Stimulated activated naive CD4-positive, alpha-beta T cell treated with Interleukin-2 at 50 U/mL for 16 hours (primary cell): ENCODE results near the gene DERL2.
"Not testable (repeated sequence)": the region's sequence is repeated elsewhere in the genome, so short reads cannot be mapped to it uniquely, and the experiment has no call there.

Source experiments
- DNase-seq: peaks from one replicate; lab custom pipeline; 2025; lab: John Stamatoyannopoulos, UW

The DERL2 gene

GRCh38 chr17:5437721-5438317, 48.2 kb downstream of the DERL2 start:
- DNase-seq: no peak

- DNase-seq: not testable (repeated sequence)
Observed at GRCh38 chr17:5435781-5436315, 50.1 kb downstream of the DERL2 start.

GRCh38 chr17:5434984-5435383, 51.0 kb downstream of the DERL2 start:
- DNase-seq: no peak

- no peak for DNase-seq
Observed at GRCh38 chr17:5431949-5432556, 53.9 kb downstream of the DERL2 start.

GRCh38 chr17:5431234-5431633, 54.7 kb downstream of the DERL2 start:
- not testable (repeated sequence) for DNase-seq

GRCh38 chr17:5430413-5430999, 55.5 kb downstream of the DERL2 start:
- DNase-seq: no peak

- DNase-seq: no peak
Observed at GRCh38 chr17:5429191-5429887, 56.6 kb downstream of the DERL2 start.

GRCh38 chr17:5425826-5426225, 60.2 kb downstream of the DERL2 start:
- DNase-seq: no peak

- no peak for DNase-seq
Observed at GRCh38 chr17:5424909-5425308, 61.1 kb downstream of the DERL2 start.

GRCh38 chr17:5422505-5422904, 63.5 kb downstream of the DERL2 start:
- no peak for DNase-seq
